ENCODE data around the gene ARFGEF3.
"Not testable (repeated sequence)": the region's sequence is repeated elsewhere in the genome, so short reads cannot be mapped to it uniquely, and the experiment has no call there.

Gene ARFGEF3, protein sequence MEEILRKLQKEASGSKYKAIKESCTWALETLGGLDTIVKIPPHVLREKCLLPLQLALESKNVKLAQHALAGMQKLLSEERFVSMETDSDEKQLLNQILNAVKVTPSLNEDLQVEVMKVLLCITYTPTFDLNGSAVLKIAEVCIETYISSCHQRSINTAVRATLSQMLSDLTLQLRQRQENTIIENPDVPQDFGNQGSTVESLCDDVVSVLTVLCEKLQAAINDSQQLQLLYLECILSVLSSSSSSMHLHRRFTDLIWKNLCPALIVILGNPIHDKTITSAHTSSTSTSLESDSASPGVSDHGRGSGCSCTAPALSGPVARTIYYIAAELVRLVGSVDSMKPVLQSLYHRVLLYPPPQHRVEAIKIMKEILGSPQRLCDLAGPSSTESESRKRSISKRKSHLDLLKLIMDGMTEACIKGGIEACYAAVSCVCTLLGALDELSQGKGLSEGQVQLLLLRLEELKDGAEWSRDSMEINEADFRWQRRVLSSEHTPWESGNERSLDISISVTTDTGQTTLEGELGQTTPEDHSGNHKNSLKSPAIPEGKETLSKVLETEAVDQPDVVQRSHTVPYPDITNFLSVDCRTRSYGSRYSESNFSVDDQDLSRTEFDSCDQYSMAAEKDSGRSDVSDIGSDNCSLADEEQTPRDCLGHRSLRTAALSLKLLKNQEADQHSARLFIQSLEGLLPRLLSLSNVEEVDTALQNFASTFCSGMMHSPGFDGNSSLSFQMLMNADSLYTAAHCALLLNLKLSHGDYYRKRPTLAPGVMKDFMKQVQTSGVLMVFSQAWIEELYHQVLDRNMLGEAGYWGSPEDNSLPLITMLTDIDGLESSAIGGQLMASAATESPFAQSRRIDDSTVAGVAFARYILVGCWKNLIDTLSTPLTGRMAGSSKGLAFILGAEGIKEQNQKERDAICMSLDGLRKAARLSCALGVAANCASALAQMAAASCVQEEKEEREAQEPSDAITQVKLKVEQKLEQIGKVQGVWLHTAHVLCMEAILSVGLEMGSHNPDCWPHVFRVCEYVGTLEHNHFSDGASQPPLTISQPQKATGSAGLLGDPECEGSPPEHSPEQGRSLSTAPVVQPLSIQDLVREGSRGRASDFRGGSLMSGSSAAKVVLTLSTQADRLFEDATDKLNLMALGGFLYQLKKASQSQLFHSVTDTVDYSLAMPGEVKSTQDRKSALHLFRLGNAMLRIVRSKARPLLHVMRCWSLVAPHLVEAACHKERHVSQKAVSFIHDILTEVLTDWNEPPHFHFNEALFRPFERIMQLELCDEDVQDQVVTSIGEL (N-terminal part only)

DNA sequence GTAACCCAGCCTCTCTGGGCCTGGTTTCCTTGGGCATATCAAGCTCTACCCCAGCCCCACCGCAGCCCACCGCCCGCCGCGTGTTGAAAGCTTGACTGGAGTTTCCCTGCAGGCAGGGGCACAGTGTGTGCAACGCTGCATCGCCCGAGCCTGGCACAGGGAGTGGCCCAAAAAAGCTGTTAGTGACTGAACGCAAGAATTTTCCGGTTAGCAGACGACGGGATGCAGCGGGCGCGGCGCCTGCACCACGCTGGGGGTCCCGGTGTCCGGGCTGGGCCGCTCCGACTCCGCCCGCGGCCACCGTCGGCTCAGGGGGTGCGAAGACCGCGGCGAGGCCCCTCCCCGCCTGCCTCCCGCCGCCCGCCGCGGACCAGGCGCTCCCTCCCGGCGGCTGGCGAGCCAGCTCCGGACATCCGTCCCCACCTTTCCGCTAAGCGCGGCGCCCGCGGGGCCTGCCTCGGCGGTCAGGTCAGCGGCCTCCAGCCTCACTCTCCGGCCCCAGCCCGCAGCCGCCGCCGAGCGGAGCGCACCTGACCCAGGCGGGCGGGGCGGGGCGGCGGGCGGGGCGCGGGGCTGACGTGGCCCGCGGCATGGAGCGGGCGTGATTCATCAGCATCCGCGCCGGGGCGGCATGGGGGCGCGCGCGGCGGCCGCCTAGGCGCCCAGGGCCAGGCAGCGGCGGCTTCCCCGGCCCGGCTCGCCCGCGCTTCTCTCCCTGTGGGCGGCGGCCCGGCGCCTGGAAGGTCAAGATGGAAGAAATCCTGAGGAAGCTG, at the start of gene ARFGEF3:
Gene ARFGEF3 (plus strand): TSS at position 602 of the 773 bp plus-strand sequence. CDS start 148 bp downstream, at position 750.
- peak in 1 of 2 donors; percentile 15 for DNase-seq (ENCODE audit: low read depth in 2 of 2, low spot score in 1 of 2)

DNA sequence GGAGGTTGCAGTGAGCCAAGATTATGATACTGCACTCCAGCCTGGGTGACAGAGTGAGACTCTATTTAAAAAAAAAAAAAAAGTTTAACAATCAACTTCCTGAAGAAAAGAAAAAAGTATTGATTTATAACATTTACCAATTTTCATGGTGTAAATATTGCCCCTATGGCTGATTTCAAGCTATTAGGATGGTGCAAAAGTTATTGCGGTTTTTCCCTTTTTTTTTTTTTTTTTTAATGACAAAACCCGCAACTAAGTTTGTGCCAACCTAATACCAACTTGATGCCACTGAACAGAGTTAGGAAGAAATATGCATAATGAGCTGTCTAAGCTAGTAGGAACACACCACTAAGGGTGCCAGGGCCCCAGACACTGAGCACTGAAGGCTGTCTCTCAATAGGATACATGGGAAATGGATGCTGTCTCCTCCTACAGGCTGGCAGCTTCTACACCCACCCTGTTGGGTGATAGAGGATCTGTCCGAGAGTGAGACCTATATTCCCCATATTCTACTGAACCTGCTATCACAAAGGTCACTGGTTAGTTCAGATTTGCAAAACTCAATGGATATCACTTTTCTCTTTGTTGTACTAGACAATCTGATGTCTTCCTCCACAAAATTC, 48.0 kb upstream of the ARFGEF3 start:
- DNase-seq (ENCODE audit: low read depth in 2 of 2, low spot score in 1 of 2) = no peak

DNA sequence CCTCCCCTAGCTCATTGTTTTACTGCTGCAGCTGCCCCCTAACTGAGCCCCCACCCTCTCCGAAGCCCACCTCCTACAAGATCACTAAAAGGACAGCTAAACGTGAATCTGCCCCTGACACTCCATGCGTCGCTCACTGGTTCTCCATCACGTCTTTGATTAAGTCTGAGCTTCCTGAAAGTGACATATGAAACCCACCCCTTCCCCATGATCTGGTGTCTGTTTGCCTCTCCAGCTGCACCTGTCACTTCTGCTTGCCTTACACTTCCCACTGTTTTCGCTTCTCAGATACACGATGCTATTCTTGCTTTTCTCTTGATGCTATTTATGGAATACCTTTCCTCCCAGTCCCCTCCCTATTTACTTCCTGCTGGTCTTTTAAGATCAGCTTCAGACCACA, 46.5 kb upstream of the ARFGEF3 start:
- DNase-seq (ENCODE audit: low read depth in 2 of 2, low spot score in 1 of 2) = no peak

DNA sequence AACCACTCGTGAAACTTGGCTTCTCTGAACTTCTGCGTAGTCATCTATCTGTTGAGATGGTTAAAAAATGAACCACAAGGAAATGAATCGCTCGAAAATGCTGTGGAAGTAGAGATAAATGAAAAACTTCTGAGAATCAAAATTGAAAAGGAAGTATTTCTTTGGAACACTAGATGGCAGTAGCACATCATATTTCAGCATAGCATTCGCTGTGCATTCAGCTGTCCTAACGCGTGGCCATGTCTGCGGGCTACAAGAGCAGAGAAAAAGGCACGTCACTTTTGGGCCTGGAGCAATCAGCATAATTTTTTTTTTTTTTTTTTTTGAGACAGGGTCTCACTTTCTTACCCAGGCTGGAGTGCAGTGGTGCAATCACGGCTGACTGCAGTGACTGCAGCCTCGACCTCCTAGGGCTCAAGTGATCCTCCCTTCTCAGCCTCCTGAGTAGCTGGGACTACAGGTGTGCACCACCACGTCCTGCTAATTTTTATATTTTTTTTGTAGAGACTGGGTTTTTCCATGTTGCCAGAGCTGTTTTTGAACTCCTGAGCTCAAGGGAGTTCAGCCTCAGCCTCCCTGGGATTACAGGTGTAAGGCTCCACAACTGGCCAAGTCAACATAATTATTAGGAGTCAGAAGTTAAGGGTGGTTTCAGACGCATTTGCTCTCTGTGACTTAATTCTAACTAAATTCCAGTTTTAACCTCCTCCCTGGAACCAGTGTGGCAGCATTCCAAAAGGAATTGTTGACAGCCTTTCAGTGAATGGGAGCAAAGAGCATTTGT, 45.7 kb upstream of the ARFGEF3 start:
- DNase-seq (ENCODE audit: low read depth in 2 of 2, low spot score in 1 of 2) = peak in 1 of 2 donors; percentile 11

DNA sequence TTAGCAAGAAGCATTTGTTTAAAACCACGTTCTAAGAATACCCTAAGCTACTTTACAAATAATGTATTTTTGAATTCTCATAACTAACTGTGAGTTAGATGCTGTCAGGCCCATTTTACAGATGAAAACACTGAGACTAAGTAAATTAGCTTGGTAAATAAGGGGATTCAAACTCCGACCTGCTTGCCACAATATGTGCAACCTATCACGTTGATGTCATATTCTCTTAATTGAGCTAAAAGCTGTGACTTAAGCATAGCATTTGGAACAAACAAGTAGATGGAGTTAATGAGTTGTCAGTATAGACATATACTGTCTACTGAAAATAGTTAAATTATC, 45.1 kb upstream of the ARFGEF3 start:
- no peak for DNase-seq (ENCODE audit: low read depth in 2 of 2, low spot score in 1 of 2)

DNA sequence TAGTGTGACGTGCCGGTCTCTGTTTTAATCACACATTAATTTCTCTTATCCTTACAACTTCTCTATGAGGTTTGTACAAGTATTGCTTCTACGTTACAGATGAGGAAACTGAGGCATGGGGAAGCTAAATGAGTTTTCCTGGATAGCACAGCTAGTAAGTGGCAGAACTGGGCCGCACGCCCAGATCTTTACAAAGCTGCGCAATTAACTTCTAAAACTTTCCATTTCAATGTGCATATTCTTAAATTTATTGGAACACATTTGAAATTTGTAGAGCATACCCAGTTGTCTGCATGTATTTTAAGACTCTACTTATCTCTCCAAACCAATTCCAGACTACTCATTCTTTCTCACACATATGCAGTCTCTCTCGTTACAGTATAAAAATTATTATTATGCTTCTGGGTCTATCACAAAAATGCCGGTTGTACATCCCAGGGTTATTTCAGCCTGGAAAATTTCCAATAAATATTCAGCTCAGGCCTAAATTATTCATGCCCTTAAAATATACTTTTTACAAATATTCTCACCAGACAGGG, 44.3 kb upstream of the ARFGEF3 start:
- no peak for DNase-seq (ENCODE audit: low read depth in 2 of 2, low spot score in 1 of 2)

DNA sequence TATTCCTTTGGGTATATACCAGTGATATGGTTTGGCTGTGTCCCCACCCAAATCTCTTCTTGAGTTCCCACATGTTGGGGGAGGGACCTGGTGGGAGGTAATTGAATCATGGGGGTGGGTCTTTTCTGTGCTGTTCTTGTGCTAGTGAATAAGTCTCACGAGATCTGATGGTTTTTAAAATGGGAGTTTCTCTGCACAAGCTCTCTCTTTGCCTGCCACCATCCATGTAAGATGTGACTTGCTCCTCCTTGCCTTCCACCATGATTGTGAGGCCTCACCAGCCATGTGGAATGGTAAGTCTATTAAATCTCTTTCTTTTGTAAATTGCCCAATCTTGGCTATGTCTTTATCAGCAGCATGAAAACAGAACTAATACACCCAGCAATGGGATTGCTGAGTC, 42.5 kb upstream of the ARFGEF3 start:
- DNase-seq (ENCODE audit: low read depth in 2 of 2, low spot score in 1 of 2) = not testable (repeated sequence)

DNA sequence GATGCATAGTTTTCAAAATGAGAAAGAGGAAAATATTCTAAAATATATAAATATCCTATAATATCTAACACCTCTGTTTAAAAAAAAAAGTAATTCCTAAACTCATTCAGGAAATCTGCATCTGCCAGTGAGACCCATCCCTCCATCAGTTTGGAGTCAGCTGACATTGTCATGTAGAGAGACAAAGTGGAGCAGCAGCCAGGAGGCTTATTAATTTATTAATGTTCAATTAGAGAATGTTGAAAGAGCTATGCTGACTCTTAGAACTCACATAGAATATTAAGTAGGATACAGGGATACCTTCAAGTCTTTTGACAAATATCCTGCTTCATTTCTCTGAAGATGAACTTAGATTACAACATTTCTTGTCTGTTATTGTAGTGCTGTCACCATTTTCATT, 41.8 kb upstream of the ARFGEF3 start:
- DNase-seq (ENCODE audit: low read depth in 2 of 2, low spot score in 1 of 2) = no peak

DNA sequence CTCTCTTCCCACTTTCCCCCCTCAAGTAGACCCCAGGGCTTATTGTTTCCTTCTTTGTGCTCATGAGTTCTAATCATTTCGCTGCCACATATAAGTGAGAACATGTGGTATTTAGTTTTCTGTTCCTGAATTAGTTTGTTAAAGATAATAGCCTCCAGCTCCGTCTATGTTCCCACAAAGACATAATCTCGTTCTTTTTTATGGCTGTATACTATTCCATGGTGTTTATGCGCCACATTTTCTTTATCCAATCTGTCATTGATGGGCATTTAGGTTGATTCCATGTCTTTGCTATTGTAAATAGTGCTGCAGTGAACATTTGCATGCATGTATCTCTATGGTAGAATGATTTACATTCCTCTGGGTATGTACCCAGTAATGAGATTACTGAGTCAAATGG, 37.6 kb upstream of the ARFGEF3 start:
- DNase-seq (ENCODE audit: low read depth in 2 of 2, low spot score in 1 of 2) = no peak

DNA sequence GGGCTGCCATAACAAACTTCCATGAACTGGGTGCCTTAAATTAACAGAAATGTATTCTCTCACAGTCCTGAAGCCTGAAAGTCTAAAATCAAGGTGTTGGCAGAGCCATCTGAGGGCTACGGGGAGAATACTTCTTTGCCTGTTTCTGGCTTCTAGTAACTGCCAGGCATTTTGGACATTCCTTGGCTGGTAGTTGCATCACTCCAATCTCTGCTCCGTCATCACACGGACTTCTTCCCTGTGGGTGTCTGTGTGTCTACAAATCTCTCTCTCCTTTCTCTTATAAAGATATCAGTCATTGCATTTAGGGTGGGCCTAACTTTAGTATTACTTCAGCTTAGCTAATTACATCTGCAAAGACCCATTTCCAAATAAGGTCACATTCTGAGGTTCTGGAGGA, 33.6 kb upstream of the ARFGEF3 start:
- DNase-seq (ENCODE audit: low read depth in 2 of 2, low spot score in 1 of 2) = no peak

DNA sequence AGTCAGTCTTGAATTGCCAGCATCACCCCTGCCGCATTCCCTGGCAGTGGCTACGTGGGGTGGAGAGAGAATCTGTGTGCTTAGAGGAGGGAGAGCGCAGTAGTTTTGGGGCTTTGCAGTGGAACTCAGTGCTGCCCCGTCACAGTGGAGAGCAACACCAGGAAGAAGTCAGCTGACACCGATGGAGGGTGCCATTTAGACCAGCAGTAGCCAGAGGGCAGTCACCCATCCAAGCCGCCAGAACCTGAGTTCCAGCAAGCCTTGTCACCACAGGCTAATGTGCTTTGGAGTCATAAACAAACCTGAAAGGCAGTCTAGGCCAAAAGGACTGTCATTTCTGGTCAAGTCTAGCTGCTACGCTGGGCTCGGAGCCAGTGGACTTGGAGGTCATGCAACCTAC, 32.5 kb upstream of the ARFGEF3 start:
- DNase-seq (ENCODE audit: low read depth in 2 of 2, low spot score in 1 of 2) = no peak

DNA sequence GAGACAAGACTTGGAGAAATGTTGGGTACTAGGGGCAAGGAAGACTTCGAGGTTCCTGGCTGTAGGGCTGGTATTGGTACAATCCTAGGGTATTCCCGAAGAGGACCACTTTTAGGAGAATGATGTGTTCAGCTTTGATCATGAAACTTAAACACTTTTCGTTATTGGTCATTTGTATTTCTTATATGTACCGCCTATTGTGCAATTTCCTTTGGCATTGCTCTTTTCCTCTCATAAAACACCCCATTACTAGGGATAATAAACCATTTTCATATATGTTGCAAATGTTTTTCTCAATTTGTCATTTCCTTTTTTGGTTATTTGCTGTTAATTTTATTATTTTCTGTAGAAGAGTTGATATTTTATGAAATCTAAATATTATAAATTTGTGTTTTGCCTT, 18.9 kb upstream of the ARFGEF3 start:
- no peak for DNase-seq (ENCODE audit: low read depth in 2 of 2, low spot score in 1 of 2)

DNA sequence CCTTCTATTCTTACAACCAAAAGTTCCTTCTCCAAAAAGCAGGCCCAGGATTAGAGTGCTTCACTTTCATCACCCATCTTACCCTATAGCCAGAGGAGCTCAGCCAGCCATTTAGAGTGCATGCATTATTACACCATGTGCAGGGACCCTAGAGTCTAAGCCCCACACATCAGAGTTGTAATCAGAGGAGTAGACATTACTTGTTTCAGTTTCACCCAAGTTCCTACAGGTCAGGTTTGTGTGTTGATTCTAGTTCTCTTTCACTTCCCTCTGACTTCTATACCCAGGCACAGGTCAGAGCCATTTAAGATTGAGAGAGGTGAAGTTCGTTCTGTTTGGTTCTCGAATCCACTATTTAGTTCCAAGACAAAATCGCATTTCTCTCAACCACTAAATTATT, 16.3 kb upstream of the ARFGEF3 start:
- no peak for DNase-seq (ENCODE audit: low read depth in 2 of 2, low spot score in 1 of 2)

DNA sequence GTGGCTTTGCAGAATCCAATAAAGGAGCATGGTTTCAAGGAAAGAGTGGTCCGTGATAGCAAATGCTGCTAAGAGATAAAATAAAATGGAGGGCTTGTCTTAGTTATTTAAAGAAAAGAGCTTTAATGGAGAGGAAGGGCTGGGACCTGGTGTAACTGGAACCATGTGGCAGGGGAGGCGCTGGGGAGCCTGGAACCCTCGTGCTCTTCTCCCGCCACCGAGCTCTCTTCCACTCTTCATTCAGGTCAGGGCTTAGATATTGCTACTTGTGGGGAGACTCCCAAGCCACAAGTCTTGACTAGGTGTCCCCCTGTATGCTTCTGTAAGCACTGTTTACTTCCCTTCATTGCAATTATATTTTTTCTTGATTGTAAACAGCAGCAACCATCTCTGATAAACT, 15.2 kb upstream of the ARFGEF3 start:
- no peak for DNase-seq (ENCODE audit: low read depth in 2 of 2, low spot score in 1 of 2)

DNA sequence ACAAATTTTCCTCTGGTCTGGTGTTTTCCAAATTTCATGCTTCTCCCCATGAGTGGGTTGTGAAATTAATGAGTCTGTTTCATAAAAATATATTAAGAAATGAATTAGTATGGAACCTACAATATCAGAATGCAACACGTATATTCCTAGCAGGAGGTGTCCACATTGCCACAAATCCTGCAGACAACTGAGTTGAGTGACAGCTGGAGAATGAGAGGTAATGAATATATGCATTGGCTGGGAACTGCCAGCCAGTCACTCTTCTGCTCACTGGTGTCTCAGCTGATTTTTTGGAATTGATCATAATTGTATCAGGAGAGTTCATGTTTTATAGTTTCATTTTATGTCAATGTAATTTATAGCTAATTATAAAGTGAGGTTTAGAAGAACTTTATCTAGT, 6.3 kb upstream of the ARFGEF3 start:
- DNase-seq (ENCODE audit: low read depth in 2 of 2, low spot score in 1 of 2) = no peak

DNA sequence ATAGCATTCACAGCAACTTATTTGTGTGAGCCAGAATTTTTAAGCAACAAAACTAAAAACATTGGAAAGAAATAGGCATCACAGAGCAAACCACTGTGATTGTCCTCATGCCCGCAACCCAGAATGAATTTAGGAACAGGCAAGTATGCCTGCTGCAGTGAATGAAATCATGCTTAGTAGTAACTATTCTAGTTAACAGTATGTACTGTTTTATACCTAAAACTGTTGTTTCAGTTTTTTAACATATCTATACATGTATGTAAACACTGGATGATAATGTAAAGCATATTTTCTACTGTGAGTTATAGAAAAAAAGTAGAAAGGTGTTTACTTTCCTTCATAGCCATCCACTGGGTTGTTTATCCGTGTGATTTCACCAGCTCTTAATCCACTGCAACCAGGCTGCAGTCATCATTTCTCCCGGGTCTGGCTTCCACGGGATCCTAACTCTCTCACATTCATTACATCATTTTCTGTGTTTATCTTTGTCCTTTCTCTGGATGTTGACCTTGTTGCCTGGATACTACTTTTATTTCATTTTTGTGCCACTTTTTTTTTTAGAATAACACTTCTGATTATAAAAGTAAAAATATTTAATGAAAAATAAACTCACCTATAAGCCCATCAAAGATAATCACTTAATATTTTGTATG, 3.6 kb upstream of the ARFGEF3 start:
- no peak for DNase-seq (ENCODE audit: low read depth in 2 of 2, low spot score in 1 of 2)

DNA sequence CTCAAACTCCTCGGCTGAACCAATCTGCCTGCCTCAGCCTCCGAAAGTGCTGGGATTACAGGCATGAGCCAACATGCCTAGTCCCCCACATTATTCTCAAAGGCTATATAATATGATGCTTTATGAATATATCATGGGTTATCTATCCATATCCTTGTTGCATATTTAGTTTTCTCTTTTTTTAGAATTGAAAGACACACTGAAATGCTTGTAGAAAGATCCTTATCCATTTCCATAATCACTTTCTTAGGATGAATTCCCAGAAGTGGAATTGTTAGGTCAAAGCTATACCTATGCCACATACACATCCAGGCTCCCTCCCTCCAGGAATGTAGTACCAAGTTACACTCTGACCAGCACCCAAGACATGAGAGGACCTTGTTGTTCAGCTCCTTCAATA, 2.5 kb upstream of the ARFGEF3 start:
- DNase-seq (ENCODE audit: low read depth in 2 of 2, low spot score in 1 of 2) = no peak

DNA sequence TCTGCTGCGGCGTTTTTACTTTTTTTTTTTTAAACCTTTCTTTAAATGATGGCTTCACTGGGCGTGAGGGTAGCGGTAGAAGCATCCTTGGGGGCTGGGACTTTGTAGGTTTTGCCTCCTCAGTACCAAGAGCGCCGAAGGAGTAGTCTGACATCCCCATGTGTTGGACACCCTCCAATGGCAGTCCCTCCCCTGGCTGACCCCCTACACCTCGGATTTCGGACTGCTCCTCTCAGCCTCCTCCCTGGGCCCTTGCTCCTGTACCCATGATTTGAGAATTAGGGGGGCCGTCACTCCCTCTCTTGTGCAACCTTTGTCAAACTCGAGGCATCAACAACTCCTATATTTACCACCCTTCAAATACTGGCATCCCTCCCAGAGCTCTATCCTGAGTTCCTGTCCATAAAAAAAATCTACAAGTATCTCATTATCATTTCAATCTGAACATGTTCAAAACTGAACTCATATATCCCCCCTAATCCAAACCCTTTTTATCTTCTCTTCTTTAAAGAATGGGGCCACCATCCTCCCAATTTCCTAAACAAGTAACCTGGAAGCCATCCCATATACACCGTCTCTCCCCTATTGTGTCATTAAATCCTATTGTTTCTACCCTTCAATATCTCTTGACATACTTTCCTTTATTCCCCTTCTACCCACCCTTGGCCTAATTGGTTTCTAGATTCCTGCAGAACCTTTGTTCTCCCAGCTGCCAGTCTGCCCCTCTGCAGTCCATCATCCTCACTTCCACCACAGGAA, 1.2 kb upstream of the ARFGEF3 start:
- no peak for DNase-seq (ENCODE audit: low read depth in 2 of 2, low spot score in 1 of 2)
